Activated naive CD4-positive, alpha-beta T cell treated with anti-CD3 and anti-CD28 coated beads, Interleukin-2, amount 50 U/mL, for 16 hours (primary cell): Measurements from ENCODE around the gene OR3A1.
"Not testable (repeated sequence)": the region's sequence is repeated elsewhere in the genome, so short reads cannot be mapped to it uniquely, and the experiment has no call there.

Experiments used
- DNase-seq: peaks from one replicate; pipeline ENCODE4 v3.0.0-alpha.2; 2020

OR3A1 gene, protein sequence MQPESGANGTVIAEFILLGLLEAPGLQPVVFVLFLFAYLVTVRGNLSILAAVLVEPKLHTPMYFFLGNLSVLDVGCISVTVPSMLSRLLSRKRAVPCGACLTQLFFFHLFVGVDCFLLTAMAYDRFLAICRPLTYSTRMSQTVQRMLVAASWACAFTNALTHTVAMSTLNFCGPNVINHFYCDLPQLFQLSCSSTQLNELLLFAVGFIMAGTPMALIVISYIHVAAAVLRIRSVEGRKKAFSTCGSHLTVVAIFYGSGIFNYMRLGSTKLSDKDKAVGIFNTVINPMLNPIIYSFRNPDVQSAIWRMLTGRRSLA

DNA sequence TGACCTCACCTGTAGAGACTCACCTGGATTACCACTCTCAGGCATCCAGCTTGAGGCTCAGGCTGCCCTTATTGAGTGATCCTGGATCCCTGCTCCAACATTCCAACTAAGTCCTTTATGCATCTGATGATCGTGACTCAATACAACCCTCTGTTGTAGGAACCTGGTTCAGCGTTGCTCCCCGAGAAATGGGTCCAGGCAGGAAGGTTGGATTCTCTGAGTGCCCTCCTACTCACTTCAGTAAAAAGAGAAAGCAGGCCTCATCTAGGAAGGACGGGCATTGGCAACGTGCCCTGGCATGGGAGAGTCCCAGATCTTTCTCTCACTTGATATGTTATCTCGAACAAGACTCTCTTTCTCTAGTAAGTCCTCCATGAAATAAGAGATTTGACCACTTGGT lies at the start of gene OR3A1:
Gene OR3A1, minus strand, starts transcription at position 101 of the 400 bp plus-strand sequence. CDS start 5,778 bp downstream, outside the sequence.
- no peak for DNase-seq

DNA sequence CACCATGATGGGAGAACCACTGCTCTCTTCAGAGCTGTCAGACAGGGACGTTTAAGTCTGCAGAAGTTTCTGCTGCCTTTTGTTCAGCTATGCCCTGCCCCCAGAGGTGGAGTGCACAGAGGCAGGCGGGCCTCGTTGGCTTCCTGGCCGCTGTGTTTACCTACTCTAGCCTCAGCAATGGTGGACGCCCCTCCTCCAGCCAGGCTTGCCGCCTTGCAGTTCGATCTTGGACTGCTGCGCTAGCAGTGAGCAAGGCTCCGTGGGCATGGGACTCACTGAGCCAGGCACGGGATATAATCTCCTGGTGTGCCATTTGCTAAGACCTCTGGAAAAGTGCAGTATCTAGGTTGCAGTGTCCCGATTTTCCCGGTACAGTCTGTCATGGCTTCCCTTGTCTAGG lies 44.6 kb upstream of the OR3A1 start:
- not testable (repeated sequence) for DNase-seq

DNA sequence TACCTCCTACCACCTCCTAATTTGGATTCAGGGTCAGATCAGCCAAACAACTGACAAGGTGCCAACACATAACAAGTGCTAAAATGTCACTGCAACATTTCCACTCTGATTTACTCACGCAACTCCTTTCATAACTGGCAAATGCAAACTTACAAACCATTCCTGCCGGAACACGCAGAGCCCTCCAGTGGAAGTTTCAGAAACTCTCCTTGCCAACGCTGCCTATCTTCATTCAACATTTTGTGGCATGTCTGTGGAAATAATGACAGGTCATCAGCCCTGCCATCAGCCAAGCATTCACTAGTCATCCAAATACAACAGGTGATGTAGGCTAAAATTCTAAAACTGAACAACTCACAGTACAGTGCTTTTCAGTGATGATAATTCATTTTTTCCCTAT lies 37.7 kb upstream of the OR3A1 start:
- DNase-seq = no peak

DNA sequence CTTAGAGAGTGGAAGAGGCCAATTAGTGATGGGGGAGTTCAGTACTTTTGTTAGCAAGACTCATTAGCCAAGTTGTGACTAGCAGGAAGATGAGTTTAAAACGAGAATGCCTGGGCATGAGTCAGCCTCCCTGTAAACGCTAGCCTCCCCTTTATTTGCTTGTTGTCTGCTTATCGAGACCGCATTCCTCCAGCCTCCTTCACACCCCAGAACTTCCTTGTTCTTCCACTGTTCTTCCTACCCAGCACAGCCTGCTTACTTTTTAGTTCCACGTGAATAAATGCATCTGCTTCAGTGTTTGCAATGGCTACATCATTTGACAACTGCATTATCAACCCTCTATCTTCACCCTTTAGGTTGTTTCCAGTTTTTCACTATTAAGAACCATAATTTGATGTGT lies 20.2 kb upstream of the OR3A1 start:
- no peak for DNase-seq

DNA sequence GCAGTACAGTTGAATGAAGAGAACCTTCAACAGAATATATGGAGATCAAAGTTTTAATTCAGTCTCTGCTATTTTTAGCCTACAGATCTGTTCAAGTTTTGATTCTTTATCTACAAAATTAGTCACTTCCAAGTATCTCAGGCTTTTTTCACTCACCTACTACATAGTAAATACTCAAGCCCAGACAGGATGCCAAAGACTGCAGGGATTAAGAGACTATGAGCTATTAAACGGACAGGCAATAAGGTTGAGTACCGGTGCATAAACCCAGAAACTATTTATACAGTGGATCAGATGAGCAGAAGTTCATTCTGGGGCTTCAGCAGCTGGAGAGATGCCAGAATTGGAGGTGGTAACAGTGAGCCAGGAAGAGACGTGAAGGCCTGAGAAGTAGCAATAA lies 18.7 kb upstream of the OR3A1 start:
- no peak for DNase-seq

DNA sequence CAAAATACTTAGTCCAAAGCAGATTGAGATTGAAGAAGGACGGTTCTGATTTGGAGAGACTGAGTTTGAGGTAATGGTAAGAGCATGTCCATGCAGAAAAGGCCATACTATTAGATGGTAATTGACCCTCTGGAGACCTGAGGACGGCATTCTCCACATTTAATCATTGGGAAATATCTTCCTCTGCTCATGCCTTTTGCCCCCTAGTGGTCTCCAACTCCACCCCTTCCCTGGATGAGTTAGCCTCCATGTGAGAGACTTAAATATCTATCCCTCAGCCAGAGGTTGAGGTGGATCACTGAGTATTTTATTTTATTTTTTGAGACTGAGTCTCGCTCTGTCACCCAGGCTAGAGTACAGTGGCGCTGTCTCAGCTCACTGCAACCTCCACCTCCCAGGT lies 10.4 kb upstream of the OR3A1 start:
- DNase-seq = no peak

DNA sequence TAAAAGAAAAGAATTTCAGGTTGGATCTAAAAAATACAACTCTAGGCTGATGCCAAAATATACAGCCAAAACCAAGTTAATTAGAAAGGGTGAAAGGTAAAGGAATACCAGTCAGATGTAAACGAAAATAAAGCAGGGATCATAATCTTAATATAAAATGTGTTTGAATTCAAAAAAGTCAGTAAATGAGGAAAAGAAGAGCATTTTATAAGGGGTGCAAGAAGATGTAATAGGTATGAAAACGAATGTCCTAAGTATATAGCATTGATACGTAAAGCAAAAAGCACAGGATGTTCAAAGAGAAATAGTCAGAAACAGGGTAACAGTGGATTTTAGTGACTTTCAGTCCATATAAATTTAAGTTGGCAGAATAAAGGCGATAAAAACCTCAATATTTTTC lies 2.5 kb downstream of the OR3A1 start:
- no peak for DNase-seq

DNA sequence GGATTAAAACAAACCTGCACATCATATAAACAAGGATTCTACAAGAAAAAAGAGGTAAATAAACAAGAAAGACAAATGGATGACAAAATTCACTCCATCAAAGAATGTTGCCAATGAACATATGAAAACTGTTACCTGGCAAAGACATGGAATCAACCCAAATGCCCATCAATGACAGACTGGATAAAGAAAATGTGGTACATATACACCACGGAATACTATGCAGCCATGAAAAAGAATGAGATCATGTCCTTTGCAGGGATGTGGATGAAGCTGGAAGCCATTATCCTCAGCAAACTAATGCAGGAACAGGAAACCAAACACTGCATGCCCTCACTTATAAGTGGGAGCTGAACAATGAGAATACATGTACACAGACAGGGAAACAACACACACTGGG lies 4.6 kb downstream of the OR3A1 start:
- DNase-seq = not testable (repeated sequence)

DNA sequence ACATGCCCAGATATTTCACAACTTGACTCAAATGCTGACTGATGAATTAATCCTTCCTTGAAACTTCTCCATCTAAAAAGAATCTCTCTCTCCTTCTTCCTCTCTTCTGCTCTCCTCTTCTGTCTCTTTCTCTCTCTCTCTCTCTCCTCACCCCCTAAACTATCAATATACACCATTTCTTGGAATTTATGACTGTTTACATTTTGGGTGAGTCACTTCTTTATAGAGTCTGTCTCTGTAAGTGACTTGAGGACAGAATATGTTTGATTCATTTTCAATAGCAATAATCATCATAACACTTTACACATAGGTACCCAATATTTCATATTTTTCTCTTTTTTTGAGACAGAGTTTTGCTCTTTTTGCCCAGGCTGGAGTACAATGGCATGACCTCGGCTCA lies 15.3 kb downstream of the OR3A1 start:
- no peak for DNase-seq

DNA sequence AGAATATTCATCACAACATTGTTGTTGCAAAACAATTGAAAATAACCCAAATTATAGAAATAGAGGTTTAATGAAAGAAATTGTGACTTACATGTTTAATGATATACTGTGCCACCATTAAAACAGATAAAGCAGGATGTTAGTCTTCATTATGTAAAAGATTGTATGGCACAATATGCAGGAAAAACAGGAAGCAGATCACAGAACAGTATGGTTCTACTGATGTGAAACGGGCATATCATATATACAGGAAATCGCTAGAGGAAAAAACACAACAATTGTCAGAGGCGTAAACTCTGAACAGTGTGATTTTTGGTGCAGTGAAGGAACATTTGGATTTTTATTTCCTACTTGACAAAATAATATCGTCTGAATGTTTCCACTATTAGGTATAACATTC lies 22.0 kb downstream of the OR3A1 start:
- DNase-seq = no peak

DNA sequence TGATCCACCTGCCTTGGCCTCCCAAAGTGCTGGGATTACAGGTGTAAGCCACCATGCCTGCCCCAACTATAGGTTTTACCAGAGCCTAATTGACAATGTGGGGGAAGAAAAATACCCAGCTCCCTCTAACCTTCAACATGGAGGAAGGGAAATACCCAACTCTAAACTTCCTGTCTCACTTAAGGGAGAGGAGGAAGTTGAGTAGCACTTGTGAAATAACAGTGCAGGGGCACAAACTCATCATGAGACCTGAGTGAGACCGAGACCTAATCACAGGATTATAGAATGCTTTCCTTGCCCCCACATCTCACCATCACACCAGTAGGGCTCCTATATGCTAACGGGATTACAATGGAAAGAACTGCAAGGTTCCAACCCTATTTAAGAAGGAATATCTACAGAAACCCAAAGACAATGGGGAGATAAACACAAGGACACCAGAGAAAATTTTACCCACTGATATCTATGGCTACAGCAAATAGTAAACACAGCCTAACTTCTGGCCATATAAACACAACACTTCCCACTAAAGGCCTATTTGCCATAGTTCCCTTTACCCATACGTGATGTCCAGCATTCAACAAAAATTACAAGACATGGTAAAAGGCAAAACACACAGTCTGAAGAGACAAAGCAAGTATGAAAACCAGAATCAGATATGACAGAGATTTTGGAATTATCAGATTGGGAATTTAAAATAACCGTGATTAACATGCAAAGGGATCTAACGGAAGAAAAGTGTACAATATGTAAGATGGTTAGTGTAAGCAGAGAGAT lies 26.9 kb downstream of the OR3A1 start:
- DNase-seq = no peak

DNA sequence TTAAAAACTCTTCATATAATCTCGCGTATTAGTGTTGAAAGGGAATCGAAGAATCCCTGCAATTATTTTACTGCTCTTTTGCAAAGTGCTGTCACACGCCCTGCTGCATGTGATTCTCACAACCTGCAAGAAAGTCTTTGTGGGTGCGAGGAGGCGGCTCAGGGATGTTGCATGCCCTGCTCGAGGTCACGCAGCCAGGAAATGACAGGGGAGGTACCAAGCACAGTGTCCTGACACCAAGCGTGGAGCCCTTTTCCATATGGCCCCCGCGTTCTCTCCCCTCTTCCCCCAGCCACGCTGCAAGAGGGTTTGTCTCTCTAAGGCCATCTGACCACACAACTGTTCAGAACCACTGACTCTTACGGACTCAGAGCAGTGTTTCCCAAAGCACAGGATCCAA lies 37.6 kb downstream of the OR3A1 start:
- no peak for DNase-seq

DNA sequence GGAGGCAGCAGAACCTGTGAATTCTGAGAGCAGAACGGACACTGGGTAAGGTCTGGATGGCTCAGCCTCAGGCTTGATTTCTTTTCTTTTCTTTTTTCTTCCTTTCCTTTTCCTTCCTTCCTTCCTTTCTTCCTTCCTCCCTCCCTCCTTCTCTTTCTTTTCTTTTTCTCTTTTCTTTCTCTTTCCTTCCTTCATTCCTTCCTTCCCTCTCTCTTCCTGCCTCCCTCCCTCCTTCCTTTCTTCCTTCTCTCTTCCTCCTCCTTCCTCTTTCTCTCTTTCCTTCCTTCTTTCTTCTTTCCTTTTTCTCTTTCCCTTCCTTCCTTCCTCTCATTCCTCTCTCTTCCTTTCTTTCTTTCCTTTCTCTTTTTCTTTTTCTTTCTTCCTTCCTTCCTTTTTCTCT lies 38.0 kb downstream of the OR3A1 start:
- no peak for DNase-seq

DNA sequence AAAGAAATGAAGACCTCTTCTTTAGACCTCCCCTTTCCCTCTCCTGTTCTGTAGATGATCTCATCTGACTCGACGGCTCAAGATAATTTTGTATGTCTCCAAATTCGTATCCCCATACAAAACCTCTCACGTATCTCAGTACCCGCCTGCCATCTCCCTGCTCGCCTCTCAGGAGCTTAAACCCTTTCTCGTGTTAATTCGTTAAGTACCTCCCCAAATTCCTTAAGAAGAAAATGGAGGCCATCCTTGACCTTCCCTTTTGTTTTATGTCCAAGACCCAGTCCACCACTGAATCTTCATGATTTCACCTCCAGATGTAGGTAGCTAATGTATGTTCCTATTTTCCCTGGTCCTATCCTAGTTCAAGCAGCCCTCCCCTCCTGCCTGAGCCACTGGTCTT lies 41.6 kb downstream of the OR3A1 start:
- no peak for DNase-seq

DNA sequence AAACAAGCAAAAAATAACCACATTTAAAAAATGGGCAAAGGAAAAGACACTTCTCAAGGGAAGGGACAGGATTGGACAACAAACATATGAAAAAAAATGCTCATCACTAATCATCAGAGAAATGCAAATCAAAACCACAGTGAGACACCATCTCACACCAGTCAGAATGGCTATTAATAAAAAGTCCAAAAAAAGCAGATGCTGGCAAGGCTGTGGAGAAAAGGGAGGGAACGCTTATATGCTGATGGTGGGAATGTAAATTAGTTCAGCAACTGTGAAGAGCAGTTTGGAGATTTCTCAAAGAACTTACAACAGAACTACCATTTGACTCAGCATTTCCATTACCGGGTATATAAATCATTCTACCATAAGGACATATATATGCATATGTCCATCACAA lies 49.1 kb downstream of the OR3A1 start:
- not testable (repeated sequence) for DNase-seq

DNA sequence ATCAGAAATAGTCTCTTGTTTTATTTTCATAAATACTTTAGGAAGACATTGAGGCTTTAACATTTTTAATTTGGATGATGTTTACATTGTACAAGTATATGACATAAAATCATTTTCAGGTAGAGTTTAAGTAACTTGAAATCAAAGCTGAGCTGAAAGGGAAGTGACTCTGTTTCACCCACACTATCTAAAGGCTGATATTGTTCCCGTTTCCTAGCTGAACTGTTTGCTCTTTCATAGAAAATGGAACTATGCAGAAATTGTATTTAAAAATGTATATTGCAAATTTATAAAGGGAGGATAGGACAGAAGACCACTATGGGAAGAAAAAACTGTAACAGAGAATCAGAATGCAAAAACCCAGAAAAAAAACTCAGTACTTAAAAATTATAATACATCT lies 53.3 kb downstream of the OR3A1 start:
- DNase-seq = not testable (repeated sequence)

DNA sequence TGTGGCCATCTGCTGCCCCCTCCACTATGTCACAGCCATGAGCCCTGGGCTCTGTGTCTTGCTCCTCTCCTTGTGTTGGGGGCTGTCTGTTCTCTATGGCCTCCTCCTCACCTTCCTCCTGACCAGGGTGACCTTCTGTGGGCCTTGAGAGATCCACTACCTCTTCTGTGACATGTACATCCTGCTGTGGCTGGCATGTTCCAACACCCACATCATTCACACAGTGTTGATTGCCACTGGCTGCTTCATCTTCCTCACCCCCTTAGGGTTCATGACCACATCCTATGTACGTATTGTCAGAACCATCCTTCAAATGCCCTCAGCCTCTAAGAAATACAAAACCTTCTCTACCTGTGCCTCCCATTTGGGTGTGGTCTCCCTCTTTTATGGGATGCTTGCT lies 57.1 kb downstream of the OR3A1 start:
- not testable (repeated sequence) for DNase-seq
